Activated CD4-positive, alpha-beta T cell treated with anti-CD3 and anti-CD28 coated beads, Interleukin-2, amount 50 U/mL, for 24 hours (primary cell): ENCODE data around the gene TRPC4AP.

ENCODE experiments used
- DNase-seq, 2 donors: peaks; one replicate each; pipeline ENCODE4 v3.0.0-alpha.2; 2020; ENCODE audit warnings: low read depth in 1 of 2, low spot score in 1 of 2

Gene TRPC4AP

GRCh38 chr20:35017099-35017835 lies 75.3 kb downstream of the TRPC4AP start:
- DNase-seq, result no peak

DNA sequence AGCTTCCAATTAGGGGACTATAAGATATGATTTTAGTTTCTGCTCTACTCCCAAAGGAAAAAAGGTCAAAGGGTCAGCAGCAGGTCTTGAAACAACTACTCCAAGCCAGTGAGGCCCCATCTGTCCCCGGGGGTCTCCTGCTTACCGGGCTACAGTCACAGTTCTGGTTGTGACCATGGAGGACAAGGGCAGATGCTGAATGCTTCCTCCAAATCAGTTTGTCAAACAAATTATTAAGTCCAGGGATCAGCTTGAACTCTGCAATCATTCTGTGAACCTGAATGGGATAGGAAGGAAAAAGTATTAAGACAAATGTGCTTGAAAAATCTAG lies 76.8 kb downstream of the TRPC4AP start:
- no peak for DNase-seq

DNA sequence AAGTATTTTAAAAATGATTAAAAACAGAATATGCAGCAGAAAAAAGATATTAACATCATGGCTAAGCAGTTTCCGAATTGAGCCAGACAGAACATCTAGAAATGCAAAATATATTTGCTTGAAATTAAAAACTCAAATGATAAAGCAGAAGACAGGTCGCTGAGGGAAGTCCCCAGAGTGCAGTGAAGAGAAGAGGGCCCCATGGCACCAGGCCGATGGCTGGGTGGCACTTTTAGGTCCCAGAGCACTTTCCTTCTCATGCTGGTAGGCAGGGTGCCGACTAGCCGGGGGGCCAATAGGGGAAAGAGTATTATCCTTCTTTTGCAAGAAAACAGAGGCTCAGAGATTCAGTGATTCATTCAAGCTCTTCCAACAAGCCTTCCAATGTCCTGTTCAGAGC lies 78.1 kb downstream of the TRPC4AP start:
- no peak for DNase-seq

DNA sequence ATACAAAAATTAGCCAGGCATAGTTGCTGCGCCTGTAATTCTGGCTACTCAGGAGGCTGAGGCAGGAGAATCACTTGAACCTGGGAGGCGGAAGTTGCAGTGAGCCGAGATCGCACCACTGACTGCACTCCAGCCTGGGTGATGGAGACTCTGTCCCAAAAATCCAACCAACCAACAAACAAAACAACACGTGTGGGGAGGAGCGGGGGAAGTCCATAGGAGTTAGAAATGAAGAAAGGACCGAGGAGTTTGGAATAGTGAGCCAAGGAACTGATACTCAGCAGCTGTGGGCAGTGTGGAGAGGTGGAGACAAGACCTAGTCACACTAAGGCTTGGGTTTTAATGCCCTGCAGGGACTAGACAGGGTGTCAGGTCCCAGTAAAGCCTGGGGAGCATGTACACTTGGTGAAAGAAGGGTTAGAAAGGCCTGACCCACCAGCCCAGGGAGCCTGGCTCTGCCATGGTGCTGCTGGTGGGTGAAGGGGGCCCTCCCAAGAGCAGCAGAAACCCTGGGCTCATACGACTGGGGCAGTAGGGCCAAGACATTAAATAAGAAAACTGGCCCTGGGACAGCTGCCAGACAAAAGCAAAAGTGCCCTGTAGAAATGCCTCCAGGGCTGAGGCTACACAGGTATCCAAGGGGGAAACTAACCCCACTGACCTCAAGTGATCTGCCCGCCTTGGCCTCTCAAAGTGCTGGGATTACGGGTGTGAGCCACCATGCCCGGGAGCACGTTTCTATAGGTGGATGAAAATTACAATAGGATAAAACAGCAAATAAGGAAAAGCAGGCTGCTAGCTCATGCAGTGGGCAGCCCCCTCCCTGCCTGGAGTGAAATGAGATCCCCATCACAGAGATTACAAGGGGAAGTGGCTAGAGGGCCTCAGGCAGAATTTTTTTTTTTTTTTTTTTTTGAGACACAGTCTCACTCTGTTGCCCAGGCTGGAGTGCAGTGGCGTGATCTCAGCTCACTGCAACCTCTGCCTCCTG lies 78.9 kb downstream of the TRPC4AP start:
- DNase-seq, result no peak

DNA sequence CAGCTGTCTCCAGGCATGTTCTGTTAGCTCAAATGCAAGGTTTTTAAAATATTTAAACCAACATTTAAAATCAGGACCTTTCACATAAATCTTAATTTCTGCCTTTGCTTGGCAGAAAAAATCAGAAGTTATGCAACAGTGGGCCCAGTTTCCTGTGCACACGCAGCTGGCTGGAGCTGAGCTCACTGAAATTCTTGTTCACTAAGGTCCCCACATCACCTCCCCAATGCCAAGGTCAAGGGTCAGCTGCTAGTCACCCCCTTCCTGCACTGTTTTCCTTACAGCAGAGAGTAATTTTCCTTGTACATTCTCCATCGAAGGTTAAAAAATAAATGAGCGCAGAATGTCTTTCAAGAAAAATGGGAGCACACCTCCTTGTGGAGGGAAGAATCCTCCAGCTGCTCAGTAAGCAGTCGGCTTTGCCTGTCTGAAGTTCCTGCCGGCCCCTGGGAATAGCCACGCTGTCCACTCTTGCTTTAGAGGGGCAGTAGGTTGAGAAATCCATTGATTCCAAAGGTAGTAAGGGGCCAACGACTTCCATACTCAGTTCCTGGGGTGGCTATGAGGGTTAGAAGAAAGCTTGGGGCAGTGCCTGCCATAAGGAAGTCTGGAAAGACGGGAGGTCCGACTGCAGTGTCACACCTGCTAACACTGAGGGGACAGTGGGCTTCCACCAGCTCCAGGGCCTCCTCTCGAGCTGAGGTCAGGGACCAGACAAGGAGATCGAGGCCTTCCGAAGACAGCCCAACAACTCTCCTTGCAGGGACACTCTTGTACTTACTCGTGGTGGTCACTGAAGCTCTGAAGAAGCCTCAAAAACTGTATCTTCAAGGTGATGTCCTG lies 80.2 kb downstream of the TRPC4AP start:
- DNase-seq, result no peak

GRCh38 chr20:35011589-35012226 lies 80.9 kb downstream of the TRPC4AP start:
- DNase-seq, result no peak

DNA sequence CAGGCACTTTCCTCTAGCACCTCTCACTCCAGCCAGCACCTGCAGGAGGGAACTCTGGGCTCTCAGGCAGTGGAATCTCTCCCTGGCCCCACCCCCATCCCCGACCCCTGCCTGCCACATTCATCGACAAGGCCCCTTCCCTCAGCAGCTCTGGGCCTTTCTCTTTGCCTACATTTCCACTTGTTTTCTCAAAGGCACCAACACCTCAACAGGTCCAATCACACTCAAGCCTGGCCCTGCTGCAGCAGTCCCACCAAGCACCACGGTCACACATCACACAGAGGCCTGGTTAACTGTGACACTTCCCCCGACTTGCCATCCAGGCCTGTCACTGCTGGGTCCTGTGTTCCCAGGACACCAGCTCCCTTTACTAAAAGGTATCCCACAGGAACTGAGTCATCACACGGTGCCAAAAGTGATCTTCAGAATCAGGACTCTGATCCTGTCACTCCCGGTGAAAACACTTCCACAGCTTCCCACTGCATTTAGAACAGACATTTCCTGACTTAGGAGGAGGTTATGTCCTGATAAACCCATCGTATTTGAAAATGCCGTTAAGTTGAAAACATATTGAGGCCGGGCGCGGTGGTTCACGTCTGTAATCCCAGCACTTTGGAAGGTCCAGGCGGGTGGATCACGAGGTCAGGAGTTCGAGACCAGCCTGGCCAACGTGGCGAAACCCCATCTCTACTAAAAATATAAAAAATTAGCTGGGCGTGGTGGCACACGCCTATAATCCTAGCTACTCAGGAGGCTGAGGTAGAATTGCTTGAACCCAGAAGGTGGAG lies 82.0 kb downstream of the TRPC4AP start:
- DNase-seq, result no peak

GRCh38 chr20:35009665-35010328 lies 82.8 kb downstream of the TRPC4AP start:
- no peak for DNase-seq

DNA sequence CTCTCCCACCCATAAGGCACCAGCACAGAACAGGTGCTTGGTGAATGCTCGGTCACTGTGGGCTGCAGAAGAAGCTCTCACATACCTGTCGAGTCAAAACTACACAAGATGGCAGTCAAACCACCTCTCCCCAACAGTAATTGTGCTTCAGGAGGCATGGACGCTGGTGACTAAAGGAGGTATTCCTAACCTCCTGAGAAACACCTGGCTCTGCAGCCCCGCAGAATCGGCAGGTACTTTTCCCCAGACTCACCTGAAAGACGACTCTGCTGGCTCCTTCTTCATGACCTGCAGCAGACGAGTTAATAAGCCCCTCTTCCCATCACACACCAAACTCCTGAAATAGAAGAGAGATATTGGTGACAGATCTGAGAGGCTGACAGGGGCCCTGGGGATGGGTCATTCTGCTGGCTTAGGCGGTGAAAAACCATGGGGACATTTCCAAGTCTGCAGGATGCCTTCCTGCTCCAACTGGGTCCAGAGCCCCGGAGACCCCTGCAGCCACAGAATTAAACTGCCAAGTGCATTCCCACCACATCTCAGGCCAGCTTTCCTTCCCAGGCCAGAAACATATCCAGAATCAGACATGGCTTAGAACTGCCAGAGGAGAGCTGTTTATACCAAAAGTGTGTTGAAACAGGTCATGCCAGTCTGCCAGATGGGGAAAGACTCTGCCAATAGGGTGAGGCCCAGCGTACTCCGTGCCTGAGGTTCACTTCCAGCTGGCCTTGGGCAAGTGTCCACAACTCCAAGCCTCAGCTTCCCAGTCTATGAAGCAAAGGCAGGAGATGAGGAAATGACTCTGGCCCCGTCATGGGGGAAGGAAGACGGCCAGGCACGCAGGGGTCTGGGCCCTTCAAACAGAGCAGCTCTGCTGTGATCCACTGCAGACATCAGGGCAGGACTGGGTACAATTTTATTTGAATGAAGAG lies 83.9 kb downstream of the TRPC4AP start:
- no peak for DNase-seq

GRCh38 chr20:35007891-35008290 lies 84.7 kb downstream of the TRPC4AP start:
- no peak for DNase-seq

DNA sequence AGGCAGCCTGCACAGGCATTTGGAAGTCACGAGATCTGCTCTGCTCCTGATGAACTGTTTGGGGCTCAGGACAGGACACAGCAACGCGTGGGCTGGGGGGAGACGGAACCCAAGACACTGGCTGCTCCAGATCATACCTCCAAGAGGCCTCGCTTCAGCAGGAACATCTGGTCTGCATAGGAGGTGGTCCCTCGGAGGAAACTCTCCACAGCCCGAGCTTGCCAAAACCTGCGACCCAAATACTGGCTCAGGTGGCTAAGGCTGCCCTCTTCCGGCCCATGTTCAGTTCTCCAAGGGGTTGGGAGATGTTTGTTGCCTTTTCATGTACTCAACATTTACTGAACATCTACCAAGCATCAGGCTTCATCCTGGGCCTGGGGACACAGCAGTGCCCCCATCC lies 85.2 kb downstream of the TRPC4AP start:
- DNase-seq, result no peak

DNA sequence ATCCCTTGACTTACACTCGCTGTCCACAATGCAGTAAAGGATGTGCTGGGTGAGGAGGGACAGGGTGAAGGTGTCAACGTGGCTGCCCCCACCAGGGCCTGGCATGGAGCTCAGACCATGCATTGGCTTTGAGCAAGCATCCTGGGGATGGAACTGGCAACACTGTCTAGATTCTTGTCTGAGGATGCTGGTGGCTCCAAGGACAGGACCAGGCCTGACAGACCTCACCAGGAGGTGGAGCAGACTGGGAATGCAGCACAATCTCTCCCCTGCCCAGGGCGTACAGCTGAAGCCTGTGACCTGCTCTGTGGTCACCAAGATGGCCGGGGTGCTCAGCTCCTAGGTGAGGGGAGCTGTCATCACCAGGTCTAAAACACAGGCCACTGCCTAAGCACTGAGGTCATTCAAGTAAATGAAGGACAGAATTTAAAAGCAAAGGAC lies 86.1 kb downstream of the TRPC4AP start:
- no peak for DNase-seq

DNA sequence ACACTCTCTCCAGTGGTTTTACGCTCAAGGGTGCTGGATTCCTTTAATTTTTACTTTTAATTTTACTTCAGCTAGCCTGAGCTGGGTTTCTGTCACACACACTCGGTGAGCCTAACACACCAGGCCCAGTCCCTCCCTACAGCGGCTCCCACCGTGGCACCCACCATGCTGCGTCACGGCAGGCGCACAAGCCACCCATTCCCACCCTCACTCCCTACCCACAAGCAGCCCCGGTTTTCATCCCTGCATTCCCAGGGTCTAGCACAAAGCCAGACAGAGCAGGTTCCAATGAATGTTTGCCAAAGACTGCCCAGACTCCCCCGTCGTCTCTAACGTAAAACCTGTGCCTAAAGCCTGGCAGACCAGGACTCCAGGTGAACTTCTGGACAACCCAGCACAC lies 86.6 kb downstream of the TRPC4AP start:
- no peak for DNase-seq

DNA sequence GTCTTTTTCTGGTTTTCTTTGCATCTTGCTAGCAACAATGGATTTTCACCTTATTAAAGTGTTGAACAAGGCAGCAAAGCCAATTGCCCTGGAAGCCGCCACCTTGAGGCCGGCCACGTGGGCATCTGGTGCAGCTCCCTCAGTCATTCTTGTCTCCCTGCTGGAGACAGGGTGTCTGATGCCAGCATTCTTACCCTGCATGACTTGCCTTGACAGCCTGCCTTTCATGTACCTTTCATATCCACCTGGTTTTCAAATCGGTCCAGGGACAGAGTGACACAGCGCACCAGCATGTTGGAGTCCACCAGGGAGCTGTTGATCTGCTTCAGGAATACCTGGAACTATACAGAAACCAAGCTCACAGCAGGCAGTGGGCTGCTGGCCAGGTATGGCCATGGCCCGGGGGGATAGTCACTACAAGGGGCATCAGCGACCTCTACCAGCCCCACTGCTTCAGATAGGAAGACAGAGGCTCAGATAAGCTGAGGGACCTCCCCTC lies 87.1 kb downstream of the TRPC4AP start:
- no peak for DNase-seq

GRCh38 chr20:35004749-35005462 lies 87.7 kb downstream of the TRPC4AP start:
- DNase-seq, result no peak

GRCh38 chr20:35004051-35004725 lies 88.4 kb downstream of the TRPC4AP start:
- no peak for DNase-seq
